ENCODE measurements around the gene KYNU. TPM values are rescaled to one million over a fixed set of nuclear protein-coding genes. Genes with fewer than 3 reads are reported as not detected.

Gene KYNU
- total RNA-seq, 1 donor from 2014 or later = not detected

DNA sequence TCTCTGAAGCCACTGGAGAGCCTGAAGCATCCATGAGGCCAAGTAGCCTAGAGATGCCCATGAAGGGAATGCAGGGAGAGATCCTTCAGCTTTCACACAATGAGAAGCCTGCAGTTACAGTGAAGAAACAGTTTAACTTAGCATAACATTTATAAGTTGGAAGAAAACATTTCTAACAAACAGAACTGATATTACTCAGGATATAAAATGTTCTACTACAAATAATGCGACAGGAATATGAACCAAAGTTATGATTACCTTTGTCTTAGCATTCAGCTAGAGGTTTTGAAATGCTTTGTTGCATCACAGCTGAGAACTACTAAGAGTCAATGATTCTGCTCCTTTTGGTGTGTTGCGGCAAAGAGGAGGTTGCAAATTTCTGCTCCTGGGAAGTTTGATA lies 6.9 kb upstream of the KYNU start:
- Mint-ChIP-seq H3K4me3 (ENCODE audit: unreplicated experiment) (no peak overlapping the region), H3K4me1 (ENCODE audit: low read depth, unreplicated experiment) (no peaks in the 10 kb centered on the region), H3K9me3 (ENCODE audit: unreplicated experiment) (no peaks in the 10 kb centered on the region), H3K36me3 (ENCODE audit: unreplicated experiment) (no peaks in the 10 kb centered on the region), H3K27me3 (ENCODE audit: unreplicated experiment) (no peaks in the 10 kb centered on the region), H3K27ac (ENCODE audit: unreplicated experiment) (no peak overlapping the region)
- no peak for DNase-seq
- TF ChIP-seq, protein P1, sequence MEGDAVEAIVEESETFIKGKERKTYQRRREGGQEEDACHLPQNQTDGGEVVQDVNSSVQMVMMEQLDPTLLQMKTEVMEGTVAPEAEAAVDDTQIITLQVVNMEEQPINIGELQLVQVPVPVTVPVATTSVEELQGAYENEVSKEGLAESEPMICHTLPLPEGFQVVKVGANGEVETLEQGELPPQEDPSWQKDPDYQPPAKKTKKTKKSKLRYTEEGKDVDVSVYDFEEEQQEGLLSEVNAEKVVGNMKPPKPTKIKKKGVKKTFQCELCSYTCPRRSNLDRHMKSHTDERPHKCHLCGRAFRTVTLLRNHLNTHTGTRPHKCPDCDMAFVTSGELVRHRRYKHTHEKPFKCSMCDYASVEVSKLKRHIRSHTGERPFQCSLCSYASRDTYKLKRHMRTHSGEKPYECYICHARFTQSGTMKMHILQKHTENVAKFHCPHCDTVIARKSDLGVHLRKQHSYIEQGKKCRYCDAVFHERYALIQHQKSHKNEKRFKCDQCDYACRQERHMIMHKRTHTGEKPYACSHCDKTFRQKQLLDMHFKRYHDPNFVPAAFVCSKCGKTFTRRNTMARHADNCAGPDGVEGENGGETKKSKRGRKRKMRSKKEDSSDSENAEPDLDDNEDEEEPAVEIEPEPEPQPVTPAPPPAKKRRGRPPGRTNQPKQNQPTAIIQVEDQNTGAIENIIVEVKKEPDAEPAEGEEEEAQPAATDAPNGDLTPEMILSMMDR (IDR thresholded peaks at IDR 0.05; ENCODE audit: partially characterized antibody, unreplicated experiment) = no peak

DNA sequence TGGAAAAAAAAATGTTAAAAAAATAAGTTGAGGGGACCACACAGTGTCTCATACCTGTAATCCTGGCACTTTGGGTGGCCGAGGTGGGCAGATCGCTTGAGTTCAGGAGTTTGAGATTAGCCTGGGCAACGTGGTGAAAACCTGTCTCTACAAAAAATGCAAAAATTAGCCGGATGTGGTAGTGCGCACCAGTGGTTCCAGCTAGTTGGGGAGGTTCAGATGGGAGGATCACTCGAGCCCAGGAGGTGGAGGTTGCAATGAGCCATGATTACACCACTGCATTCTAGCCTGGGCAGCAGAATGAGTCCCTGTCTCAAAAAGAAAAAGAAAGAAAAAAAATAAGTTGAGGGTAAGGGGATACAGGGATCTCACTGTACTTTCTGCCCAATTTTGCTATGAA lies 6.1 kb upstream of the KYNU start:
- Mint-ChIP-seq H3K4me3 (ENCODE audit: unreplicated experiment) (no peak overlapping the region), H3K9me3 (ENCODE audit: unreplicated experiment) (no peaks in the 10 kb centered on the region), H3K27me3 (ENCODE audit: unreplicated experiment) (no peaks in the 10 kb centered on the region), H3K4me1 (ENCODE audit: low read depth, unreplicated experiment) (no peaks in the 10 kb centered on the region), H3K36me3 (ENCODE audit: unreplicated experiment) (no peaks in the 10 kb centered on the region), H3K27ac (ENCODE audit: unreplicated experiment) (no peak overlapping the region)
- TF ChIP-seq, protein P1 (IDR thresholded peaks at IDR 0.05; ENCODE audit: partially characterized antibody, unreplicated experiment) = no peak
- no peak for DNase-seq

DNA sequence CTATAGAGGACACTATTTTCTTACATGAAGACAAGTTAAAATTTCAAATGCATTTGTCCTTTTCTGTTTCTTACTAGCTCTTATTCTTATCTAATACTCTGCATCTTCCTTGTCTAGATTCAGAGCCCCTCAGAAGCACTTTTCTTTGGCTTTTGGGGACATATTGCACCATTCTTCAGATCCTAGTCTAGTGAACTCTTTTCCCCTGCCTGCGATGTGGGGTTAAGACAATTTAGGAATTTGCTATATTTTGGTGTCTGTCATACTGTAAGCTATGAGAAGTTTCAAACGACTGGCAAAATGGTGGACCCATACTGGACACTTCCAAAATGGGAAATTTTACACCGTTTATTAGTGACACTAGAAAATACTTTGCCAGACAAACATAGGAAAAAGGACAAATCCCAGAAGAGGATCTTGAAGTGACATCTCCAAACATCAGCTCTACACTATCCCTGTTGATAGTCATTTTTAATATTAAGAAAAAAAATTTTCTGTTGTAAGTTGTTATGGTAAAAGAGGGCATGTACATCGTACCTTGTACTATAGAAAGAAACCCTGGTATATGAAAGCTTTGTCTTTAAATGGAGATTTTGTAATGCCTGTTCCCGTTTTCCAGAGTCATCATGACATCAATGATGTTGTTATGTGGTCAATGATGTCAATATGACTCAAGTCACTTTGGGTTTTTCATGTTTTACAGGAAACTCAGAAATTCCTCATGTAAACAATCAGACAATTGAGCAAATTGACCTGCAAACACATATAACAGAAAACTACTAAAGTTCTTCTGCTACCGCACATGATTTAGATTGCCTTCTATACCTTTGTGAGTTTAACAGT lies 4.4 kb upstream of the KYNU start:
- no peak for DNase-seq
- H3K4me1 Mint-ChIP-seq (ENCODE audit: low read depth, unreplicated experiment) = no peaks in the 10 kb centered on the region
- TF ChIP-seq, protein P1 (IDR thresholded peaks at IDR 0.05; ENCODE audit: partially characterized antibody, unreplicated experiment) = no peak
- H3K9me3 Mint-ChIP-seq (ENCODE audit: unreplicated experiment) = no peaks in the 10 kb centered on the region
- H3K27ac Mint-ChIP-seq (ENCODE audit: unreplicated experiment) = no peak overlapping the region
- H3K36me3 Mint-ChIP-seq (ENCODE audit: unreplicated experiment) = no peaks in the 10 kb centered on the region
- H3K27me3 Mint-ChIP-seq (ENCODE audit: unreplicated experiment) = no peaks in the 10 kb centered on the region
- no peak overlapping the region for H3K4me3 Mint-ChIP-seq (ENCODE audit: unreplicated experiment)

DNA sequence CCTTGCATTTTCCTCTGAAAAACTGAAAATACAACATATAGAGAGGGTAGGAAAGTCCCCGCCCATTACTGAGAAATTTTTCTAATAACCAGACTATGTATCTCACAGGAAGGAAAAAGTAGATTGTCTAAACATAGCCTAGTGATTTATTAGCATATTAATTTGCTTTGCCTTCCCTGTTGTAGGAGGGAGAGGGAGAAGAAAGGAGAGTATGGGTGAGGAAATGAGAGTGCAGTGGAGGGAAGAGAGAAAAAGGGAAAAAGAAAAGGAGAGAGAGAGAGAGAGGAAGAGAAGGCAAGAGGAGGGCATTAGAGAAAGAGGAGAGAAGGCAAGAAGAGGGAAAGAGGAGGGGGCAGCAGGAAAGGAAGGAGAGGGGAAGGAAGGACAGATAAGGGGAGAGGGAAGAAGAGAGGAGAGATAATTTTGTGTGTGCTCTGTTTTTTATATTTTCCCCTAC lies 3.6 kb upstream of the KYNU start:
- no peaks in the 10 kb centered on the region for H3K9me3 Mint-ChIP-seq (ENCODE audit: unreplicated experiment)
- TF ChIP-seq, protein P1 (IDR thresholded peaks at IDR 0.05; ENCODE audit: partially characterized antibody, unreplicated experiment) = no peak
- H3K36me3 Mint-ChIP-seq (ENCODE audit: unreplicated experiment) = no peaks in the 10 kb centered on the region
- no peak for DNase-seq
- no peaks in the 10 kb centered on the region for H3K27me3 Mint-ChIP-seq (ENCODE audit: unreplicated experiment)
- no peak overlapping the region for H3K27ac Mint-ChIP-seq (ENCODE audit: unreplicated experiment)
- no peaks in the 10 kb centered on the region for H3K4me1 Mint-ChIP-seq (ENCODE audit: low read depth, unreplicated experiment)
- H3K4me3 Mint-ChIP-seq (ENCODE audit: unreplicated experiment) = no peak overlapping the region

DNA sequence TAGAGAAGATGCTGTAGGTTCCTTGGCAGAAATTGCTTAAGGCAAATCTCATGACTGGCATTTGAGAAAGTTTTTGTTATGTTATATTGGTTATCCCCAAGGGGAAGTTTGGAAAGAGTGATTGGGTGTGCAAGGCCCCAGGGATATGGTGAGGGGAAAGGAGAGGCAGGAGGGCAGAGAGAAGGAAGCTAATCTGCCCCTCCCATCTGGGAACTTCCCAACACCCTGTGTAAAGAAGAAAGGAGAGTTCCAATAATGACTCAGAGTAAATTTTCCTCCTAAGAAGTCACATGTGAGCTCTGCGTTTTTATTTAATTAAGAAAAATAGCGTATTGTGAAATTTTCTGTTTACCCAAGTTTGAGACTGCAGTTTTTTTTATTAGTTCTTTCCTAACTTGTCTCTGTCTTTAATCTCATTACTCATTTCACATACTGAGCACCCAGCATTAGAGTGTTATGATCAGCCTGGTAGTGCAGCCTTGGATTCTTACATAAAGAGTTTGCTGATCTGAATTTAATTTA lies 3.1 kb upstream of the KYNU start:
- Mint-ChIP-seq H3K27ac (ENCODE audit: unreplicated experiment) (no peak overlapping the region), H3K4me3 (ENCODE audit: unreplicated experiment) (no peak overlapping the region), H3K9me3 (ENCODE audit: unreplicated experiment) (no peaks in the 10 kb centered on the region), H3K4me1 (ENCODE audit: low read depth, unreplicated experiment) (no peaks in the 10 kb centered on the region), H3K36me3 (ENCODE audit: unreplicated experiment) (no peaks in the 10 kb centered on the region), H3K27me3 (ENCODE audit: unreplicated experiment) (no peaks in the 10 kb centered on the region)
- TF ChIP-seq, protein P1 (IDR thresholded peaks at IDR 0.05; ENCODE audit: partially characterized antibody, unreplicated experiment) = no peak
- no peak for DNase-seq

Data from glutamatergic neuron (in vitro differentiated cells).